LNCAP (cell line): ENCODE measurements around the gene FGGY.

ENCODE experiments used
- TF ChIP-seq, protein P1 (sequence below): fragments of 450-650 bp; IDR thresholded peaks from 2 replicates; pipeline ENCODE4 v1.5.1; 2017; ENCODE audit warnings: mild to moderate bottlenecking

The FGGY gene

DNA sequence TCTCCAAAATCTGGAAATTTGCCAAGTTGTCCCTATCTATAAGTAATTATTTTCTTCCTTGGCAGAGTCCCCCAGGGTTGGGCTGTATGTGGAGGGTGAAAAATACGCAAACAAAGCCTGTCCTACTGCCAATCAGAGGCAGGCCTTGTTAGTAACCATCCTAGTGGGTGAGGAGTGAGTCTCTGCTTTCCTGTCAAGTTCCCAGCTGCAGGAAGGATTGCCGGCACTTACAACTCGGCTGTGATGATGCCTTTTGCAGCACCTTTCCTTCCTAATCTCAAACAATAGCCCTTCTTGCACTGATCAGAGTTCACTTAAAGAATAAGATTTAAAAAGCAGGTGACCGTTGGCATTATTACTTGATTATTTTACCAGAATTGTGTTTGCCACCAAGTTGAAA, 31.3 kb upstream of the FGGY start:
- TF ChIP-seq, protein P1, sequence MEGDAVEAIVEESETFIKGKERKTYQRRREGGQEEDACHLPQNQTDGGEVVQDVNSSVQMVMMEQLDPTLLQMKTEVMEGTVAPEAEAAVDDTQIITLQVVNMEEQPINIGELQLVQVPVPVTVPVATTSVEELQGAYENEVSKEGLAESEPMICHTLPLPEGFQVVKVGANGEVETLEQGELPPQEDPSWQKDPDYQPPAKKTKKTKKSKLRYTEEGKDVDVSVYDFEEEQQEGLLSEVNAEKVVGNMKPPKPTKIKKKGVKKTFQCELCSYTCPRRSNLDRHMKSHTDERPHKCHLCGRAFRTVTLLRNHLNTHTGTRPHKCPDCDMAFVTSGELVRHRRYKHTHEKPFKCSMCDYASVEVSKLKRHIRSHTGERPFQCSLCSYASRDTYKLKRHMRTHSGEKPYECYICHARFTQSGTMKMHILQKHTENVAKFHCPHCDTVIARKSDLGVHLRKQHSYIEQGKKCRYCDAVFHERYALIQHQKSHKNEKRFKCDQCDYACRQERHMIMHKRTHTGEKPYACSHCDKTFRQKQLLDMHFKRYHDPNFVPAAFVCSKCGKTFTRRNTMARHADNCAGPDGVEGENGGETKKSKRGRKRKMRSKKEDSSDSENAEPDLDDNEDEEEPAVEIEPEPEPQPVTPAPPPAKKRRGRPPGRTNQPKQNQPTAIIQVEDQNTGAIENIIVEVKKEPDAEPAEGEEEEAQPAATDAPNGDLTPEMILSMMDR = no peak

DNA sequence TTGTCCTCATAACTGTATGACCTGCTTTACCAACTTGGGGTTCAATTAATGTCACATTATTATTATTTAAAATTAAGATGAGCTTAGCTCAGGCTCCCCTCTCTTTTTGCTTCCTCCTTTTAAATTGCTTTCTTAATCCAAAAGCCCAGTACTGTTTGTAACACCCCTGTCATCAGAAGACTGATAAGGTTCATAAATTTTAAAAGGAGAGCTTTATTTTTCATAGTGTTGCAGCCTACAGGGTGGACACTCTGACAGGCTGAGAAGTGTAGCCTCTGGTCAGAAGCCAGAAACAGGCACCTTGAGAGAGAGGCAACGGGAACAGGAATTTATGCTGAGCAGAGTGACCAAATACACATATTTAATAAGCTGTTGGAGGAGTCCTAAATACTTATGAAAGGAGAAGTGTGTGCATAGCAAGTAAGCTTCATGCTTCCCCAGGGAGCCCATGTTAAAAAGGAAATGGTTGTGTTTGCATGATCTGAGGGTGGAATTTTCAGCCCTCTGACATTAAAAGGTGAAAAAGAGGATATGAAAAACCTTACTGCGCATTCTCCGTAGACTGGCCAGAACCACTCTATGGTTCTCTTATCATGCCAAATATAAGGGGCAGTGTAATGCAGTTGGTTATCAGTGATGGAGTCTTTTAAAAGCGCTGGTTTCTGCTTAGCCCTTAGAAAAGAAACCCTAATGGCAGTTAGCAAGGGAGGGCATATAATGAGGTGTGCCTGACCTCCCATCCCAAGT, 30.5 kb upstream of the FGGY start:
- TF ChIP-seq, protein P1 = no peak

DNA sequence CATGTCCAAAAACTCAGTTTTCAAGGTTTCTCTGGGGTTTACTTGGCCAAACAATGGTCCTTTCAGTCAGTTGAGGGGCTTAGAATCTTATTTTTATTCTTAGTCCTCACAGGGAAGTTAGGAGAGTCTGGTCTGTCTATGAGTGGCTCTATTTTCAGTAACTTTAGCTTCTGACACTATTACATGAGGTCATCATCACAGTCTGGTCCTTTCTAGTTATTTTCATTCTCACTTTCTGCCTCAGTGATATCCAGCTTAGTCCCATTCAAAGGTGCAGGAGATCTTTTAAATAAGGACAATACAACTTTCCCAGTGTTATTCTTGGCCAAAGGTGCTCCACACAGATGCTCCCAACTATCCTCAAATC, 30.0 kb upstream of the FGGY start:
- TF ChIP-seq, protein P1 = no peak

DNA sequence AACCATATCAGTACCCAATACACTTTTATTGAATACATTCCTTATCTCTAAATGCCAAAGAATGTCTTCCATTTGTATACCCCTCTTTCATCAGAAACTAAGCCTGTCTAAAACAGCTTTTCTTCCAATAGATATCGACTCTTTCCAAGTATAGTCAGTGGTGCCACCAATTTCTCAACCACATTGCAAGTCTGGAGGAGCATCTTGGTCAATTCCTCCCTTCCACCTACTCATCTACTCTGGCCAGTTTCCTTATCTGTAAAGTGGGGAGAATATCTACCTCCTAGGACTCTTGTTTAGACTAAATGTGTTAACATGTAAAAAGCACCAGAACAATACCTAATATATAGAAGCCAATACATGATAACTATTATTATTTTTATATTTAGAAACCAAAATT, 28.5 kb upstream of the FGGY start:
- TF ChIP-seq, protein P1 = no peak

DNA sequence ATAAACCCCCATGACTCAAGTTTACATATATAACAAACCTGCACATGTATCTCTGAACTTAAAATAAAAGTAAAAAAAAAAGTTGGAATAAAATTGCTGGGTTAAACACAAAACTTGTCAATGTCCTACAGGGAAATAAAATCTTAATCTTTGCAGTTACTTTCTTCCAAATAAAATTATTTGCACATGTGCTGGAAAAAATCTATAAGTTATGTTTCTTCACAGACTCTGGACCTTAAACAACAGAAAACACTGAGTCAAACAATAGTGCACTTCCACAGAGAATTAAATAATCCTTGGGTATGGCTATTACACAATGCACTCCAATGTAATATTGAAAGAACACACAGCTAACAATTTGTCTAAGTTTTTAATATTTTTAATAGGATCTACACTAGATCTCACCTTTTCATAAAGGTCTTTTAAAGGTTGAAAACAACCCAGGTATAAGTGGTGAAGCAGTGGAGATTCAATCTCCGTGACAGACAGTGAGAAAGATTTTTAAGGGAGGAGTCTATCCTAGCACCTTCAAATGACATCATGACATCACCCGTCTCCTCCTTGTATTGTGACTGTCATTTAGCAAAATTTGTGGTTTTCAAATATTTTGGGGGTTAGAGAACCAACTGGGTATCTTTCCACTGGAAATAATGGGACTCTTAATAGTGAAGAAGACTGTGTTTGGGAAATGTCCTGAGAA, 25.2 kb upstream of the FGGY start:
- TF ChIP-seq, protein P1 = no peak

DNA sequence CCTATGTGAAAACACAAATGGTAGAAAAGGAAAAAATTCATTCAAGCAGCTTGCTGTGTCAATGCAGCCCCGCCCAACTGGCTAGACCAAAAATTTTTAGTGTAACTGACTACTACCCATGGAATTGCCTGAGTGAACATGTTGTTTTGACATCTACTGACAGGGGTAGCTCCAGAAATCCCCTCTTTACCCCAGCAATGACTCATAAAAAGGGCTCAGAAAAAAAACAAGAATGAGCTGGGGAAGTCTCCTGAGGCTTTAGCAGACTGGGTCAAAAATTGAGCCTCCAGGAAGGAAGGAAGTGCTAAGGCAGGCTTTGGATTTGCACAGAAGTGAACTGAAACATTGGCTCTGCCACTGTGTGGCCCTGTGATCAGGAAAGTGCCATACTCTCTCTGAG, 24.4 kb upstream of the FGGY start:
- TF ChIP-seq, protein P1 = no peak

DNA sequence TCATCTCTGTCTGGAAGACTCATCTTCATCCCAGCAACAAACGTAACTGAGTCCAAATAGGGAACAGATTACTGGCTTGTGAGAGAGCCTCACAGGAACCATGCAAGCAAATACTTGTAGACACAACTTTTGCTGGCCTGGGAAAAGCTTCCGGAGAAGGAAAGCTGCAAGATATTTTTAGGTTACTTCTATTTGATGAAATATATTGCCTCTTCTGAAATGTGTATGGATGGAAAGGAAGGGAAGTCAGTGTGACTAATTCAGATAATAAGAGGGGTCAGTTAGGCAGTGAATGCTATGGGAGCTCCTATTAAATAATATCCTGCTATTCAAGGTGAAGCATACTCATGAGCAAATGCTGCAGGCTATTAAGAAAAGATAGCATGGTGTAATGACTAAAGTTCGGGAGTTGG, 20.4 kb upstream of the FGGY start:
- TF ChIP-seq, protein P1 = no peak
